ENCODE data around the gene PRKAR1B.

DNA sequence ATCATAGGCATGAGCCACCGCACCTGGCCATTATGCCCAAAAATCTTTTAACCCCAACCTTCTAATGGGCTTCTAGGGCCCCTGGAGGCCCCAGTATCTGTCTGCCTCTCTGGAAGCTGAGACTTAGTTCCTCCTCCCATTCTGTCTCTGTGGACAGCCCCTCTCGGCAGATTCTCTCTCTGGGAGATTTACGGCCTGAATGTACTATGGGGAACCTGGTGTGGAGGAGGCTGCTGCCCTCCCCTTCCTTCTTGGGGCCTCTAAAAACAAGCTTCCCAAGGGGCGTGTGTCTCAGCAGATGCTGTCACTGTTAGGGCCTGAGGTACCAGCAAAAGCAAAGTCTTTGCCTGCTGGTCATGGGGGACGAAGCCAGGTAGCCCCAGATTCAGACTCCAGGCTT lies 35.8 kb upstream of the PRKAR1B start:
- TF ChIP-seq, protein P1, sequence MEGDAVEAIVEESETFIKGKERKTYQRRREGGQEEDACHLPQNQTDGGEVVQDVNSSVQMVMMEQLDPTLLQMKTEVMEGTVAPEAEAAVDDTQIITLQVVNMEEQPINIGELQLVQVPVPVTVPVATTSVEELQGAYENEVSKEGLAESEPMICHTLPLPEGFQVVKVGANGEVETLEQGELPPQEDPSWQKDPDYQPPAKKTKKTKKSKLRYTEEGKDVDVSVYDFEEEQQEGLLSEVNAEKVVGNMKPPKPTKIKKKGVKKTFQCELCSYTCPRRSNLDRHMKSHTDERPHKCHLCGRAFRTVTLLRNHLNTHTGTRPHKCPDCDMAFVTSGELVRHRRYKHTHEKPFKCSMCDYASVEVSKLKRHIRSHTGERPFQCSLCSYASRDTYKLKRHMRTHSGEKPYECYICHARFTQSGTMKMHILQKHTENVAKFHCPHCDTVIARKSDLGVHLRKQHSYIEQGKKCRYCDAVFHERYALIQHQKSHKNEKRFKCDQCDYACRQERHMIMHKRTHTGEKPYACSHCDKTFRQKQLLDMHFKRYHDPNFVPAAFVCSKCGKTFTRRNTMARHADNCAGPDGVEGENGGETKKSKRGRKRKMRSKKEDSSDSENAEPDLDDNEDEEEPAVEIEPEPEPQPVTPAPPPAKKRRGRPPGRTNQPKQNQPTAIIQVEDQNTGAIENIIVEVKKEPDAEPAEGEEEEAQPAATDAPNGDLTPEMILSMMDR (conservative IDR thresholded peaks at IDR 0.05 in 1 of 2, IDR thresholded peaks at IDR 0.05 in 1 of 2; ENCODE audit: extremely low read depth in 1 of 2, insufficient read depth in 1 of 2, low read depth in 1 of 2, low read length in 2 of 2) = no peak
- TF ChIP-seq EZH2 (IDR thresholded peaks at IDR 0.05; ENCODE audit: borderline replicate concordance, low read length) = no peak

Measured in mammary epithelial cell (primary cell).